ENCODE data around the gene CAPRIN2.

CAPRIN2 gene

DNA sequence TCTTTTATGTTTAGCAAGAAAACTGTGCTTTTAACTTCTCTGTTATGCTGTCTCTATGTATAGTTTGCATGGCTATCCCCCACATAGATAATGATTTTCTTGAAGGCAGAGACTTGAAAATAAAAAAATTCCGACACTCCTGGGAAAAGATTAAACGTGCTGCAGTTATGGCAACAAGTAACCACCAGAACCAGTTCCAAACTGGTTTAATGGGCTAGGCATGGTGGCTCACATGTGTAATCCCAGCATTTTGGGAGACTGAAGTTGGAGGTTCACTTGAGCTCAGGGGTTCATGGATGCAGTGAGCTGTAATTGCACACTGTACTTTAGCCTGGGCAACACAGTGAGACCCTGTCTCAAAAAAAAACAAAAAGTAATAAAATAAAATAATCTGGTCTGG lies 15.1 kb upstream of the CAPRIN2 start:
- in situ Hi-C loops (cut with HindIII; ENCODE audit: low sequenced_read_pairs), result no loop called here

DNA sequence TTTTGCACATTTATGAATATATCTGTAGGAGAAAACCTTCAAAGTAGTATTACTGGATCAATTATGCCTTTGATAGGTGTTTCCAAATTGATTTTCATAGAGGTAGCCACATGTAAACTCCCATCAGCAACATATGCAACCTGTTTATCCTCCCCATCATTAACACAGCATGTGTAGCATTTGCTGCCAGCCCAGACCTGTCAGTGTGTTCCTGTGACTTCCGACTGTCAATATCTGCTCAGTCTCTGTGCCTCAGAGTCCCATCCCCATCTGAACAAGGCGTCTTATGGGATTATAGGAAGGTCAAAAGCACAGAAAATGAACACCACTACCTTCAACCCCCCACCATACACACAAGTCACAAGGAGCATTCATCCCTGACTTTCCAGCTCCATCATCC lies 9.5 kb upstream of the CAPRIN2 start:
- in situ Hi-C loops (cut with HindIII; ENCODE audit: low sequenced_read_pairs), result no loop called here

DNA sequence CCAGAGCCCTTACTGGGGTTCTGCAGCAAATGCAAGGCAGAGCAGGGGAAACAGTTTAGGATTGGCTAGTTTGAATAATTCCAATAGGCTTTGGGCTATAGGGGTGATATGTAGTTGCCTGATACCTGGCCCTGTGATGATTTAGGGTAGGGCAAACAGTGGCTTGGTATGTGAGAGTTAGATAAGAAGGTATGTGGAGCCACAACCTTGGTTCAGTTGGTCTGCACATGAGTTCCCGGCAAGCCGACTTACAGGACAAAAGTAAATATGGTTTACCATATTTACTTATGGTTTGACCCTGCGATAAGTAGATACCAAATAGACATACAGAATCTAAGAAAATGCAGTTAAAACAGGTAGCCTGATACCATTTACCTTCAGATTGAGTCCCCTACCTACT lies 8.3 kb upstream of the CAPRIN2 start:
- in situ Hi-C loops (cut with HindIII; ENCODE audit: low sequenced_read_pairs), result no loop called here

DNA sequence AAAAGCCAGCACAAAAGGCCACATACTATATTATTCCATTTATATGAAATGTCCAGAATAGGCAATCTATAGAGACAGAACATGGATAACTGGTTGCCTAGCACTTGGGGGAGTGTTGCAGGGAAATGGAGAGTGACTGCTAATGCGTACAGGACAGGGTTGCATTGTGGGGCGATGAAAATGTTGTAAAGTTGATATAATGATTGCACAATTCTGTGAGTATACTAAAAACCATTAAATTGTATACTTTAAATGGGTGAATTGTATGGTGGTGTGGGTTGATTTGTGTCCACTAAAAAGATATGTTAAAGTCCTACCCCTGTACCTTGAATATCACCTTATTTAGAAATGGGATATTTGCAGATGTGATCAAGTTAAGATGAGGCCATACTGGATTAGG lies 7.0 kb upstream of the CAPRIN2 start:
- in situ Hi-C loops (cut with HindIII; ENCODE audit: low sequenced_read_pairs), result no loop called here

DNA sequence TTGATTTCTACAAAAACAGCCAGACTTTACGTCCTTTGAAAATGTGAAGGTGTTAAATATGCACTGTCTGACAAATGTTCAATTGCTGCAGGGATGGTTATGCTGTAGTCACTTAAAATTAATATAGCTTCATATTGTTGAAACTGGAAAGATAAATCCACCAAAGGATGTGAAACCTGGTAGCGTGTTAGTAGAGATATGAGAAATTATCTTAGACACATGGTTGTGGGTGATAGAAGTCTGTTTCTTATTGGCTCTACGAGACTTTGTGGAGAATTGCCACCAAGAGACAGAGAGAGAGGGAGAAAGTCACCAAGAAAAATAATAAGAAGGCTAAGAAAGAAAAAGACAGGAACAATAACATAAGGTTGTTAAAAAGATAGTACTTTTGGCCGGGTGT lies 2.6 kb upstream of the CAPRIN2 start:
- in situ Hi-C loops (cut with HindIII; ENCODE audit: low sequenced_read_pairs), result no loop called here

DNA sequence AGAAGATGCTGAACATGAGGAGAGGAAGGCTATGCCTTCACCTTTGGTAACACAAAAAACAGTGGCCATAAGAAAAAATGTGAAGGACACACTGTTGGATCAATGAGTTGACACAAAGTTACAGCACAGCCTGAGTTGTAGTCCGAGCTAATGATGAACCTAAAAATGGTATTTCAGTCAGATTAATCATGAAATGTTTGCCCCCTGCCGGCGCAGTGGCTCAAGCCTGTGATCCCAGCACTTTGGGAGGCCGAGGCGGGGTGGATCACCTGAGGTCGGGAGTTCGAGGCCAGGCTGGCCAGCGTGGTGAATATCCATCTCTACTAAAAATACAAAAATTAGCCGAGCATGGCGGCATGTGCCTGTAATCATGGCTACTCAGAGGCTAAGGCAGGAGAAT lies 1.3 kb upstream of the CAPRIN2 start:
- in situ Hi-C loops (cut with HindIII; ENCODE audit: low sequenced_read_pairs), result no loop called here

DNA sequence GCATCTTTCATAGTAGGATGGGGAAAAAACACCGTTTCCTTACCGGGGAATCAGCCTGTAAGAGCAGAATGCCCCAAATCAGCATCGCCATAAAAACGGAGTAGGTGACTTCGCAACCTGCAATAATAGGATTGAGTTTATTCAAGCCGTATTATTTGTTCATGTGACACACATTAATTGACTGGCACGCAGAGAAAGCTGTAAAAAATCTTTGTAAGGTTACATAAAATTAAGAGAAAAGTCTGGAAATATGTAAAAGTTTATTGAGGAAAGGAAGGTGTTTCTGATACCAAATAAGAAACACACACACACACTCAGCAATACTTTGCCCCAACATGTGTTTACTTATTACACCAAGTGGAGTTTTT lies 628 bp upstream of the CAPRIN2 start:
- in situ Hi-C loops (cut with HindIII; ENCODE audit: low sequenced_read_pairs), result no loop called here

DNA sequence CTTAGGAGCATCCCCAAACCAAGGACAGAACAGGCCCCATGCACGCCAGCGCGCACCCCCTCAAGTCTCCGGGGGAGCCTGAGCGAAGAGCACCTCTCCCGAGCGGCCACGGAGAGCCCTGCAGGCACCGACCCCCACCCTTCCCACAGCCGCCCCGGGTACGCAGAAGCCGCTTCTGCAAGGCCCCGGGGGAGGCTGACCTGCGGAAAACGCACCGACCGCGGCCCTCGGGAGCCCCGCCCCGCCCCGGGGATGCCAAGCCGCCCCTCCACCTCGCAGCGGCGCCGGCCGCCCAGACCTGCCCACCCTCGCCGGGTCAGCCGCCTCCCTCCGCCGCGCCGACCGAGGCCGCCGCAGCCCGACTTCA lies 385 bp downstream of the CAPRIN2 start:
- in situ Hi-C loops (cut with HindIII; ENCODE audit: low sequenced_read_pairs), result no loop called here

DNA sequence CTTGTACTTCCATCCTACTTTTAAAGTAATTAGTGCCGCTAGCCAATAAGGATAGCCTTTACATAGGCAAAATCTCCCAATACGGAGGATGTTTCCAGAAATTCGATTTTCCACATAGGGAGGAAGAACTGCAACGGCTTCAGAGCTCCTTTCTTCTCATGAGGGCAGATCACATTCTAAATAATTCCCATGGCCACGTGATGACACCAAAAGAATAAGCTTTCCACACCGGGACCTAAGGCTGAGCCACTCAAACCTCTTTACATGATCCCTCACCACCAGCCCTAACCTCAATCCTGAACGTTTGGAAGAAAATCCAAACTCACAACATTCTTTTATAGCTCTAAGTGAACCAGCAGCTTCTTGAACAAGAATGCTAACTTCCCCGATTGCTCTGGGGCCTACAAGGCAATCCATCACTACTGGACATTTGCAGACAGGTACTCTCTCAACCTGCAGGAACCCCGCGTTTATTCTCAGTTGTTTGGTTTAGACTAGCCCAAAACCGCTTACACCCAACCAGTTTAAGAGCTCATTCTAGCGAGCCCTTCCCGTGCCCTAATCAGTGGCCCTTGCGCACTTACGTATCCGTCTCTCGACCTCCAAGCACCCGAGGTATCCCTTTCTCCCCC lies 884 bp downstream of the CAPRIN2 start:
- in situ Hi-C loops (cut with HindIII; ENCODE audit: low sequenced_read_pairs), result no loop called here

DNA sequence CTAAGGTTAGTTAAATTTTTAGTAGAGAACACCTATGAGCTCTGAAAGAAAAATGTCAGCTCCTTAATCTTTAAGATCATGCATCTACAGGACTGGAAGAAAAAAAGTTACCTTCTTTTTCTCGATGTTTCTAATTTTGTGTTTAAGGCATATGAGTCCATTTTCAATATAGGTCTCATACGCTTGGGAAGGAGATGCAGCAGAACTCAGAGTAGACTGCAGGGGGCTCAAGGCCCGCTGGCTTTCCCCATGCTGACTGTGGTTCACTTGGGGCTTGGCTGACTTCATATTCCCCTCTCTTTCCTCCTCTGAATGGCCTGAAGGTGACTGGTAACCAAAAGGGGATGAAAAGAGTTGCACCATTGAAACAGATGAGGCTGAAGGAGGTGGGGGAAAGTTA lies 1.5 kb downstream of the CAPRIN2 start:
- in situ Hi-C loops (cut with HindIII; ENCODE audit: low sequenced_read_pairs), result no loop called here

DNA sequence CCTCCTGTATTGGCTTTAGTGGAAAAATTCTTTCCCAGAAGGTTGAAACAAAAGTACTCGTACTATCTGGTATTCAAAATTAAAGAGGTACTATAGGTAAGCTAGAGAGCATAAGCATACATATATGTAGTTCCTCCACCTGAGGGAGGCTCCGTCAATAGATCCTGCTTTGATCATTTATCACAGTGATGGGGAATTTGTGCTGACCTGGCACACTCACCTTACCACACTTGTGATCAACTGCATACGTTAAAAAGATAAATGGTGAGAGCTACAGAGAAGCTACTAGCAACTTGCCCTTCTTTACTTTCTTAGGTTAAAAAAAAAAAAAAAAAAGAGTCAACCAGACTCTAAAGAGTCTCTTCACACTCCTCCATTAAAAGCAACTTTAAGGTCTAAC lies 2.5 kb downstream of the CAPRIN2 start:
- in situ Hi-C loops (cut with HindIII; ENCODE audit: low sequenced_read_pairs), result no loop called here

DNA sequence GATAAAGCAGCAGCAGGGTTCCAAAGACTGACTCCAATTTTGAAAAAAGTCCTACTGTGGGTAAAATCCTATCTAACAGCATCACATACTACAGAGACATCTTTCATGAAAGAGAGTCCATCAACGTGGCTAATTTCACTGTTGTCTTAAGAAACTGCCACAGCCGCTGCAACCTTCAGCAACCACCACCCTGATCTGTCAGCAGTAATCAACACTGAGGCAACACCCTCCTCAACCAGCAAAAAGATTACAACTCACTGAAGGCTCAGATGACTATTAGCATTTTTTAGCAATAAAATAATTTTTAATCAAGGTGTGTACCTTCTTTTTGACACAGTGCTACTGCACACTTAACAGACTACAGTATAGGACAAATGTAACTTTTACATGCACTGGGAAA lies 6.6 kb downstream of the CAPRIN2 start:
- in situ Hi-C loops (cut with HindIII; ENCODE audit: low sequenced_read_pairs), result no loop called here

DNA sequence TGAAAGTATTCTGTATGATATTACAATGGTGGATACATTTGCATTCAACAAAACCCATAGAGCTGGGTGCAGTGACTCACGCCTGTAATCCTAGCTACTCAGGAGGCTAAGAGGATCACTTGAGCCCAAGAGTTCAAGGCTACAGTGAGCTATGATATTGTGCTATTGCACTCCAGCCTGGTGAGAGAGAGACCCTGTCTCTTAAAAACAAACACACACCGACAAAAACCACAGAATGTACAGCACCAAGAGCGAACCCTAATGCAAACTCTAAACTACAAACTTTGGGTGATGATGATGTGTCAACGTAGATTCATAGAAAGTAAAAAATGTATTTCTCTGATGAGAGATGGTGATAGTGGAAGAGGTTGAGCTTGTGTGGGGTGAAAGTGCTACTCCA lies 8.6 kb downstream of the CAPRIN2 start:
- in situ Hi-C loops (cut with HindIII; ENCODE audit: low sequenced_read_pairs), result no loop called here

DNA sequence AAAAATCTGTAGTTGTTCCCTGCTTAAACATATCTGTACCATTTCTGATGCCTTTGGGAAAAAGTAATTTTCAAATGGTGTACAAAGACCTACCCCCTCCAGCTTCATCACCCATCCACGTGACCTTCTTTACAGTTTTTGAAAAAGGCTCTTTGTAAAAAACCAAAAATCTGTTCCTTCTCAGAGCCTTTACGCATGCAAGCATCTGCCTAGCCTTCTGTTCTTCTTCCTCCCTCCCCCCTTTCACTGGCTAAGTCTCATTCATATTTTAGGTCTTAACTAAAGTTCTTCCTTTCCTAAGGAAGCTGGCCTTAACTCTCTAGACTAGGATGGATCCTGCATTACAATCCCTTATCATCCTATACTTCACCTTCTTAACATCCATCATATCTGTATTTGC lies 10.4 kb downstream of the CAPRIN2 start:
- in situ Hi-C loops (cut with HindIII; ENCODE audit: low sequenced_read_pairs), result no loop called here

DNA sequence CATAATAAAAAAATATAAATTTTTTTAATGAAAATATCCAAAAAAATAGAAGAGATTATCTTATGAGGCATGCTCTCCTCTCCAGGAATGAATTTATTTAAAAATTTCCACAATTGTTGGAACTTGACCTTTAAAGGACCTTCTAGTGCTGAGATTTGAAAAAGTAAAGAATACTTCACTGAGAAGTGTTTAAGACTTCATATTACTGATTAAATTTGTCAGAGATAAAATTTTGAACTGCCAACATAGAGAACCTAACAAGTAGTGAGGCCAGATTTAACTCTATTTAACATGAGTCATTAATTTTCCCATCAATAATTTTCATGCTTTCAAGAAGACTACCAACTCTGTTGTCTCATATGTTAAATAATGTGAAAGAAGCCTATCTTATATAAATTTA lies 14.5 kb downstream of the CAPRIN2 start:
- in situ Hi-C loops (cut with HindIII; ENCODE audit: low sequenced_read_pairs), result no loop called here

DNA sequence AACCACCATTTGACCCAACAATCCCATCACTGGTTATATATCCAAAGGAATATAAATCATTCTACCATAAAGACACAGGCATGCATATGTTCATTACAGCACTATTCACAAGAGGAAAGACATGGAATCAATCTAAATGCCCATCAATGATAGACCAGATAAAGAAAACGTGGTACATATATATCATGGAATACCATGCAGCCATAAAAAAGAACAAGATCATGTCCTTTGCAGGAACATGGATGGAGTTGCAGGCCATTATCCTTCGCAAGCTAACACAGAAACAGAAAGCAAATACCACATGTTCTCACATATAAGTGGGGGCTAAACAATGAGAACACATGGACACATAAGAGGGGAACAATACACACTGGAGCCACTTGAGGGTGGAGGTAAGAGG lies 15.7 kb downstream of the CAPRIN2 start:
- in situ Hi-C loops (cut with HindIII; ENCODE audit: low sequenced_read_pairs), result no loop called here

DNA sequence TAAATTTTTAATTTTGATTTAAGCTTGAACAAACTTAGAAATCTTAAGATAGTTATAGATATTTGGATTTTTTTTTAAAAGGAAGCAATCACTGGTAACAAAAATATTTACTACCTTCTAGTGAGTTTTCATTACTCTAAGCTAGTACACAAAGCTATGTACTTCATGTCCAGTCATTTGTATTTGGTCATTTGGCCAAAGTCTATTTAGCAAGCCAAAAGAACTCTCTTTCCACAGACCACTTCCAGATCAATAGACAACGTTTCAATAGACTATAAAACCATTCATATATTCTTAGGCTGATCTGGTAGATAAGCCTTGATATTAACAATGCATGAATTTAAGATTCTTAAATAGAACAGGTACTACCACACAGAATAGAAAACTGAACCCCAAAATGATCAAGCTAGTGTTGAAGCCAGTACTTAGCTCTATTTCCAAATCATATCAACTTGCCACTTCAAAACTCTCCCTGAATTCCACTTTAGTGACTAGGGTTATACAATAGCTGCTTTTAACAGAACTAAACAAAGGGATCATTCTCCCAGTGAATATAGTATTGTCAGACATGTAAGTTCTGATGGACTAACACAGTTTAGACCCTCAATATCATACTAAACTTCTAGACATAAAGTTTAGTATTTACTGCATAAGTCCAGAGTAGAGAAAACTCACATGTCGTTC lies 21.7 kb downstream of the CAPRIN2 start:
- in situ Hi-C loops (cut with HindIII; ENCODE audit: low sequenced_read_pairs), result no loop called here

DNA sequence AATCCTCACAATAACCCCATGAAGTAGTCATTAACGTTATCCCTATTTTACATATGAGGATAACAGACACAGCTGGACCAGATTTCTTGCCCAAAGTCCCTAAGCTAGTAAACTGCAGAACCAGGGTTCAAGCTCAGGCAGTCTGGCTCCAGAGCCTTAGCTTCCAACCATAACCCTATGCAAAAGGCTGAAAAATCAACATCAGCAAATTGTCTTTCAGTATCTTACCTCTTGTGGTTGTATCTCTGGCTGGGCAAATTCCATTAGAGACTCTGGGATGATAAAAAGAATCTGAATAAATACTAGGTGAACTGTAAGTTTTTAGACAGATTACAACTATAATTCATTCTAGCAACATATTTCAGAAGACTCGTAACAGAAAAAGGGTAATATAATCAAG lies 24.7 kb downstream of the CAPRIN2 start:
- in situ Hi-C loops (cut with HindIII; ENCODE audit: low sequenced_read_pairs), result no loop called here

DNA sequence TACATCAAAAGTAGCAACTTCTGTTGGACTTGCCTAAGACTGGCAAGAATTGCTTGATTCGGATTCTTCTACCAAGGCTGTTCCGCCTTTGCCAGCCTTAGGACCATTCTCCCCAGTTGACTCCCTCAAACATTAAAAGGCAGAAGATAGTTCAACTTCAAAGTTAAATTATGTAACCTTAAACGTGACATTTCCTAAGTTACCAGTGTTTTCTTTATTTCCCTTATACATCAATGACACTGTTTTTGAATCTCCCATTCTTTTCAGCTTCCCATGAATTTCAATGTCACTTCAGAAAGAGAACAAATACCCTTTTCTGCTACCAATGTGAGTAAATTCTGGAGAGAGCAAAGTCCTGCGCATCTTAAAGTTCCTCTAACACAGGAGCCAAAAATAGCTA lies 25.2 kb downstream of the CAPRIN2 start:
- in situ Hi-C loops (cut with HindIII; ENCODE audit: low sequenced_read_pairs), result no loop called here

DNA sequence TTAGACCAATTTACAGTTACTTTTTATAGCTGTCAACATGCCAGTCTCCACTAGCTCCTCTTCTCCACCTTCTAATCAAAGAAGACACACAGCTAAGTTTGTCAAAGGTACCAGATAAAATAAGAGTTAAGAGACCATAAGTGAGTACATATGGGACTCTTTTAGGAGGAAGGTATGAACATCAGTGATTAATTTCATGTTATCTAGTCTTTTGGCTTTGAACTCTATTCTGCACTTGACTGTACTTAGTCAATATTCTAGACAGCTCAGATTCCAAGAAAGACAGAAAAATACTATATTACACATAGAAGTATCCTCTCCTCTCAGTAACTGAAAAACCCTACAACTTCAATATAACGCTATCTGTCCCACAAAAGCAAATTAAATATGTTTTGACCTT lies 28.1 kb downstream of the CAPRIN2 start:
- in situ Hi-C loops (cut with HindIII; ENCODE audit: low sequenced_read_pairs), result no loop called here

DNA sequence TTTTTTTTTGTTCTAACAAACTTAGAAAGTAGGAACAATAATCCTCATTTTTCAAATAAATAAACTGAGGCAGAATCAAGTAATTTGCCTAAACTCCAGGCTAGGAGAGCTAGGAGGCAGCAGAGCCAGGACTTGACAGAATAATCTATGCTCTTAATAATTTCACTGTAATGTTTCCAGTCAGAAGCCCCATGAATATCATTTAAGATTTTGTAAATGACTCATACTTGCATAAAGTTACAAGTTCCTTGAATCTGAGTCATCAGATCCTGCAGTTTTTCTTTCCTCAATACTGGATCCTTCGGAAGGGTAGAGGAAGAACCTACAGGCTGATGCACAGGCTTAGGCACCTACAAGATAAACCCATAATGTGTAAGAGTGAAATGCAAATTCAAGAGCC lies 29.0 kb downstream of the CAPRIN2 start:
- in situ Hi-C loops (cut with HindIII; ENCODE audit: low sequenced_read_pairs), result no loop called here

DNA sequence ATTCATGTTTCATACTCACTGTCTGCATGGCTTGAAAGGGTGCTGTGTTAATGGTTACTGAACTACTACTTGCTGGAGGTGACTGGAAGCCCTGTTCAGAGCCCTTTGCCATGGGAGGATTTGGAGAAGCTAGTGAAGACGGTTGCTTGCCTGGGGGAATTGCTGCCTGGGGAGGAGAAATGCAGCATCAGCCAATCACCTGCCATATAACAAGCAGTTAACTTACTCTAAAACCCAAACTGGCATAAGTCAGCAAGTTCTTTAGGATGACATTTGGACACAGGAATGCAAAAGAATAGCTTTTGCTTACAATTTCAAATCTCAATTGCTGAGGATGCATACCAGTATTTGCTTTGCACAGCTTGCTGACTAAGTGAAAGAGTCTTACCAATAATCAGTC lies 35.7 kb downstream of the CAPRIN2 start:
- in situ Hi-C loops (cut with HindIII; ENCODE audit: low sequenced_read_pairs), result no loop called here

DNA sequence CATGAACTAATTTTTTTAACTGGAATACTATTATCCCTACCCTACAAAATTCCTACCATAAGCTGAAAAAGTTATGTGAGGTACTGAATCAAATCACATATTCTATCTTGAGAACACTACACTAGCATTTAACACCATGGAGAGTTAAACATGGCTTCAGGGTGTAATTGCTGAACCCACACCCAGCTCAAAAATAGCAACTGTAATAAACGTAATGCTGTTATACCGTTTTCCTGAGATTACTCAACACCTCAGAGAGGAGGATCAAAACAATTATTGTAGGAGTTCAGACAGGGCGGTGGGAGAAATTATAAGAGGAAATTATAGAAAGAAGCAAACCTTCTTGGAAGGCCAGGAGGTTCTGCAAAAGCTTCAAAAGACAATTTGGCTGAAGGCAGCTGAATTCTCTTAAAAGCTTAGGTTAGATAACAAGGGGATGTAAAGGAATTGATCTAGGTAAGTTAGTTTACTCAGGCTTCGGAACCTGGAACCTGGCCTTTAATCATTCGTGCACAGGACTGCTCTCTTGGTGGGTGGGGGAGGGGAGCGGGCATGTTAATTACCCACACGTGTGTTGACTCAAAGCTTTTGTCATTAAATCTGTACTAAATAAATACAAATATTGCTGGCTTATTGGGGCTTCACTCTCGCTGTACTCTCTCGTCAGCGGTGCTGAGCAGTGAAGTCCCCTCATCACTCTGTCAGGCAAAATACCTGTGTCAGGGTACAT lies 47.0 kb downstream of the CAPRIN2 start:
- in situ Hi-C loops (cut with HindIII; ENCODE audit: low sequenced_read_pairs), result no loop called here
